ENCODE measurements around the gene RTL10.

RTL10 gene

DNA sequence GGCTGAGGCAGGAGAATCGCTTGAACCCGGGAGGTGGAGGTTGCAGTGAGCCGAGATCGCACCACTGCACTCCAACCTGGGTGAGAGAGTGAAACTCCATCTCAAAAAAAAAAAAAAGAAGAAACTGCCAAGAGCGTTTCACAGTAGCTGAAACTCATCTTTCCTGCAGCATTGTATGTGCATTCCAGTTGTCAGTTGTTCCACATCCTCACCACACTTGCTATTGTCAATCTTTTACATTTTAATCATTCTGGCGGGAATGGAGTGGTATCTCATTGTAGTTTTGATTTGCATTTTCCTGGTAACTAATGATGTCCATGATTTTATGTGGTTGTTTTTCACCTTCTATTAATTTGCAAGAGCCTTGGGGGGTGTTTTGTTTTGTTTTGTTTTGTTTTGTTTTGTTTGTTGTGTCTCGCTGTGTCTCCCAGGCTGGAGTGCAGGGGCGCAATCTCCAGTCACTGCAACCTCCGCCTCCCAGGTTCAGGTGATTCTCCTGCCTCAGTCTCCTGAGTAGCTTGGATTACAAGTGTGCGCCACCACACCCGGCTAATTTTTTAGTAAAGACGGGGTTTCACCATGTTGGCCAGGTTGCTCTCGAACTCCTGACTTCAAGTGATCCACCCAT lies 8.1 kb upstream of the RTL10 start:
- no peak for DNase-seq (ENCODE audit: low read depth in 2 of 2)

DNA sequence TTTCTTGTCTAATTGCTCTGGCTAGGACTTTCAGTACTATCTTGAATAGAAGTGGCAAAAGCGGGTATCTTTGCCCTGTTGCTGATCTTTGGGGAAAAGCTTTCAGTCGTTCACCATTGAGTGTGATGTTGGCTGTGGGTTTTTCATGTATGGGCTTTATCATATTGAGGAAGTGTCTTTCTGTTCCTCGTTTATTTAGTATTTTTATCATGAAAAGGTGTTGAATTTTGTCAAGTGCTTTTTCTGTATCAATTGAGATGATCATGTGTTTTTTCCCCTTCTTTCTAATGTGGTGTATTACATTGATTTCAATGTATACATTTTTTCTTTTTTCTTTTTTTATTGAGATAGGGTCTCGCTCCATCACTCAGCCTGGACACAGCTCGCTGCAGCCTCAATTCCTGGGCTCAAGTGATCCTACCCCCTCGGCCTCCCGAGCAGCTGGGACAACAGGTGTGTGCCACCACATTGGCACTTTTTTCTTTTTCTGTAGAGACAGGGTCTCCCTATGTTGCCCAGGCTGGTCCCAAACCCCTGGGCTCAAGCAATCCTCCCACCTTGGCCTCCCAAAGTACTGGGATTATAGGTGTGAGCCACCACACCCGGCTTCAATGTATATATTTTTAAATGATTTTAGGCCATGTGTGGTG lies 5.3 kb upstream of the RTL10 start:
- no peak for DNase-seq (ENCODE audit: low read depth in 2 of 2)

DNA sequence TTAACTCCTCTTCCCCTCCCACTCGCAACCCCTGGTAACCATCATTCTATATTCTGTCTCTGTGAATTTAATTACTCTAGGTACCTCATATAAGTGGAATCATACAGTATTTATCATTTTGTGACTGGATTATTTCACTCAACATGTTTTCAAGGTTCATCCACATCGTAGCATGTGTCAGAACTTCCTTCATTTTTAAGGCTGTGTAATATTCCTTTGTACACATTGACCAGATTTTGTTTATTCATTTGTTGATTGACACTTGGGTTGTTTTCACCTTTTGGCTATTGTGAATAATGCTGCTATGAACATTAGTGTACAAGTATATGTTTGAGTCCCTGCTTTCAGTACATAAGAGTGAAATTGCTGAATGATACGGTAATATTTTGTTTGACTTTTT lies 2.7 kb upstream of the RTL10 start:
- no peak for DNase-seq (ENCODE audit: low read depth in 2 of 2)

DNA sequence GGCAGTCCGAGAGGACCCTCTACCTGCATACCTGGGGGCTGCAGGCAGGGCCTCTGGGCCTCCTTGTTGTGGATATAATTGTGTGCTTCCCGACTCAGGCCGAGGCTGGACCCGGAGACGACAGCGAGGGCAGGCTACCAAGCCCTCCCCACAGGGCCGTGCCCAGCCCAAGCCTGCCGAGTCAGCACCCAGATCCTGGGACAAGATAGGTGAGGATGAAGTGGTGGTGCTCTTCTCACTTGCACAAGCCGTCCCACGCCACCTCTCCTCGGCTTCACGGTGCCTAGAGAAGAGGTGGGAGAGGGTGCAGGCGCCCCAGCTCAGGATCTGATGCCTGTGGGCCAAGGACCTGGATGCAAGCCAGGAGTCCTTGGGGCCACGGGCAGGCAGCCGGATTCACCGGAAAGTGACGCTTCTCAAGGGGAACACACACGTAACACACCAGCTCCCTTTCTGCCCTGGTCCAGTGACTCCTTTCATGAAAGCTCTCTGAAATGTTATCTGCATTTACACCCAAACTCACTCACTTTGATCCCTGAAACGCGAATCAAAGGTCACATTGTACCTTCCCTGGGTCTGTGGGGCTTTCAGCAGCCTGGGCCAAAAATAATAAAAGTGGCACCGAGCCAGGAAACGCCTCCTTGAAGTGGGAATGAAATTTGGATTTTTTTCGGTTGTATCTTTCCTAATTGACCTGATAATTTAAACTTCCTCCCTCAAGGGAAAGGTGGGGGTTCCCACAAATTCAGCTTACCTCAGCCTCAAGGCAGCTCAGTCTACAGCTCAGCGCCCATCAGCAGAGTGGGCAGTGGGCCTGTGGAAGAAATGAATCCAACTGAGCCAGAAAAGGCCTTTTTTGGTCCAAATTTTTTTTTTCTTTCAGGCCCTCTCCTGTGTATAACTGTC lies 1.1 kb upstream of the RTL10 start:
- no peak for DNase-seq (ENCODE audit: low read depth in 2 of 2)

DNA sequence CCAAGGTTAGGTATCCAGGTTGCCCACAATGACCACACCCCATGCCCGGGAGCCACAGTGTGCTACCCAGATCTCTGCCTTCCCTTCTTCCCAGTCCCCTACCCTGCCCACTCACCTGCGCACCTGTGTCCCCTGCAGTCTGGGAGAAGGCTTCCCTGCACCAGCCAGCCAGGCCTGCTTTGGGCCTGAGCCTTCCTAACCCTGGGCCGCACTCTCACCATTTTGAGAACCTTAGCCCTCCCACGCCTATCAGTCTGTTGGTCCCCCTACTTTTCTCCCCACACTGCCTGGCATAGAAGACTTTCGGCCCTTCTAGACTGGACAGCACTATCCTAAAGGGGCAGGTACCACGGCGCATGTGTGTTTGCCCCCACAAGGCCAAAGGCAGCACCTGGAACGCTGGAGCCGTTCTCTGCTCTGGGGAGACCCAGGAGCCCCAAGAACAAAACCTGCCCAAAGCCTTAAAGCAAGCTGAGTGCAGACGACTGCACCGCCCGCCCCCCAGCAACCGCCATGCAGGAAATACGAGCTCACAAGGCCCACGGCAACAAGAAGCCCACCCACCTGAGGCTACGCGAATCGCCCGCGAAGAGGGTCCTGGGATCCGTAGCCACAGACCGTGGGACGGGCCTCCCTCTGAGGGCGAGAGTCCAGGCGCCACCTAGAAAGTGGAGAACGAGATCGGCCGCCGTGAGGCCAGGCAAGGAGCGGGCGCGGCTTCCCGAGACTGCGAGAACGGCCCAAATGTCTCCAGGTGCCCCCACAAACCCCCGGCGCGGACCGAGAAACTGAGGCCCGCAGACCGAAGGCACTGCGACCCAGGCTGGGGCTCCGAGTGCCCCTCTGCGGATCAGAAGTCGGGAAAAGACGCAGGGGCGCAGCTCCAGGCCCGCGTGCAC lies 546 bp downstream of the RTL10 start:
- no peak for DNase-seq (ENCODE audit: low read depth in 2 of 2)

DNA sequence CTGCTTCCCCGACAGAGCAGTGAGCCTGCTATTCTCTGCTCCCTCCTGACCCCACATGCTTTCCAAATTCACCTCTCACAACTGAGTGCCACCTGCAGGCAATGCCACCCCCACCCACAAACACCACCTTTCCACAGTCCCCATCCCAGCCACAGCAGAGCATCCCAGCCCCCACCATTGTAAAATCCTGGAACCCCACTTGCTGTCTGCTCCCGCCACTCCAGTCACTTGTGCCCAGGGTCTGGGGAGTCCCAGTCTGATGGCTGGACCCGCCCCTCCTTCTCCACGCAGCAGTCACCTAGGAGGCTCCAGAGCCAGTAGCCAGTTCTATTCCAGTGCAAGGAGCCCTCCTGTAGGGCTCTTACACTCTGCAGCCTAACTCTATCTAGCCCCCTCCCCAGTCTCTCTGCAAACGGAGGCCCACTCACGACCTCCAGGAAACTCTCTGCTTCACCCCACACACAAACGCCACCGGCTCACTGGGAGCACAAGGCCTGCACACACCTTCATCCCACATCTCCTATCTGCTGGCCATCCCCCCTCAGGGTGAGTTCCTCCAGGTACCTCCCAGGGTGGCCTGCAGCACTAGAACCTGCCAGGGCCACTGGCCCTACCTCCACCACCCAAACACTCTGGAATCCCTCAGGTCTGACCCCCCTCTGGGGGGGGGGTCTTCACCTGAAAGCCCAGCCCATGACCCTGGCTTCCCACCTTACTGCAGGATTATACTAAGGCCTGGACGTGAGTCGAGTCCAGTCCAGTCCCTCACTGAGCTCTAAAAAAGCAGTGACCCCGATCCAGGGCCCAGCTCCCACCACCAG lies 1.4 kb downstream of the RTL10 start:
- DNase-seq (ENCODE audit: low read depth in 2 of 2), result no peak

DNA sequence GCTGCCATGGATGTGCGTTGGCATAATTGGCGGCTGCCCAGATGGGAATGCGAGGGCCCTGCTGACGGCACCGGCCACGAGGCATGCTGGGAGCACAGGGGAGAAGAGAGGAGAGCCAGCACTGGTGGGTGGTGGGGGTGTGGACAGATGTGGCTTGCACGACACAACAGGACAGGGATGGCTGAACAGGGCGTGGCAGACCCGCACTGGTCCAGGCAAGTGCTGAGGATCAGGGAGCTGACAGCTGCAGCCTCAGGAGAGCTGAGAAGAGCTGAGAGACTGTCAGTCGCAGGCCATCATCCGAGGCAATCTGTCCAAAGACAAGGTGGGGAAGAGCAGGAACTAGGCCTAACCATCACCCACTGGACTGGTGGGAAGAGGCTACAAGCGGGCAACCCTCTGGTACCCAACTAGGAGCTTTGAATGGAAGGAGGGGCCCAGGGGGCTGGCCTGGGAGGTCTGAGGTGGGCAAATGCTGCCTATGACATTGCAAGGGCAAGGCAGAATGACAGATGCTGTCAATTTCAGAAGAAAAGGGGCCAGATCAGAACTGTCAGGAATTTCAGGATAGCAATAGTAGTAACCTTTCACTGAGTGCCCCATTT lies 2.4 kb downstream of the RTL10 start:
- no peak for DNase-seq (ENCODE audit: low read depth in 2 of 2)

DNA sequence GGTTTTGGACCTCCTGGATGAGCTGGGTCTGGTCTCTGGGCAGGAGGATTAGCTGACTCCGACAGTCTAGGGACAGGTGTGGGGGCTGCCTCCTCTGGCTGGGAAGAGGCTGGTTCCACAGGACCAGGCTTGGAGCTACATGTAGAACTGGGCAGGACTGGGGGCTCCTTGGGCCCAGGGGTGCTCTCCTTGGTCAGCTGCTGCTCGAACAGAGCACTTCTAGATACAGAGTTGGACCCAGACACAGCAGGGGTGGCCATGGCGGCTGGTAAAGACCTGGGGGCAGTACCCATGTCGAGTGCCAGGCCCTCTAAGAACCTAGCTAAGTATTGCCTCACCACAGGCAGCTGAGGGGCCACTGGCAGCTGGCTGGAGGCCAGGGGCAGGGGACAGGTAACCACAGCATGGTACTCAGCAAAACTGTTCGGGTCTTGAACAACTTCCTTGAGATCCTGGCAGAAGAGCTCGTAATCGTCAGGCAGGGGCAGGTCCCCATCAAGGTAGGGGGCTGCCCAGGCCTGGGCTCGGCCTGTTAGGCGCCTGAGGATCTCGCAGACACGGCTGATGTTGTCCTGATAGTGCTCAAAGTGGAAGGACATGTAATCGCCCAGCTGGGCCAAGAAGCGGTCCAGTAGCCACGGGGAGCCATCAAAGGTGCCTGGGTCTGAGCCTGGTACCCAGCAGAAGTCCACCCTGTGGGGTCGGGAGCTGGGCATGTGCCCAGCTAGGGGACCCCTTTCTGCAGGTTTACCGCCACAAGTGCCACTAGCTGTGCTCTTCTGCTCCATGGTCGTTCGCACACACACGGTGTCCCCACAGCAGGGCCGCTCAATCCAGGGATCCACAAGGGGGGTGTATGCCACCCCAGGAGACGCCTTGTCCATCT lies 3.1 kb downstream of the RTL10 start:
- no peak for DNase-seq (ENCODE audit: low read depth in 2 of 2)

DNA sequence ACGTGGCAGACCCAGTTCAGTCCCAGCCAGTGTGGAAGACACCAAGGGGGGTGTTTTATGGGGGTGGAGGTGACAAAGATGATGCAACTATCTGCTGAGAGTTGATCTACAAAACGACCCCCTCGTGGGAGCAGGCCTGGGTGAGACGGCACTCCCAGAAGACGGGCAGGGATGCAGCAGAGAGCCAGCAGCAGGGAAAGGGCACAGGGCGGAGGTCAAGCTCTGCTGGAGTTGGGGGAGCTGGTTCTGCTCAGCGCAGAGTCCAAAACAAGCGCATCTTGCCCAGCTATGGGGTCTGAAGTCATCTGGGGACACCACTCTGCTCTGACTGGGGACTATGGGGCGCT lies 3.9 kb downstream of the RTL10 start:
- no peak for DNase-seq (ENCODE audit: low read depth in 2 of 2)

DNA sequence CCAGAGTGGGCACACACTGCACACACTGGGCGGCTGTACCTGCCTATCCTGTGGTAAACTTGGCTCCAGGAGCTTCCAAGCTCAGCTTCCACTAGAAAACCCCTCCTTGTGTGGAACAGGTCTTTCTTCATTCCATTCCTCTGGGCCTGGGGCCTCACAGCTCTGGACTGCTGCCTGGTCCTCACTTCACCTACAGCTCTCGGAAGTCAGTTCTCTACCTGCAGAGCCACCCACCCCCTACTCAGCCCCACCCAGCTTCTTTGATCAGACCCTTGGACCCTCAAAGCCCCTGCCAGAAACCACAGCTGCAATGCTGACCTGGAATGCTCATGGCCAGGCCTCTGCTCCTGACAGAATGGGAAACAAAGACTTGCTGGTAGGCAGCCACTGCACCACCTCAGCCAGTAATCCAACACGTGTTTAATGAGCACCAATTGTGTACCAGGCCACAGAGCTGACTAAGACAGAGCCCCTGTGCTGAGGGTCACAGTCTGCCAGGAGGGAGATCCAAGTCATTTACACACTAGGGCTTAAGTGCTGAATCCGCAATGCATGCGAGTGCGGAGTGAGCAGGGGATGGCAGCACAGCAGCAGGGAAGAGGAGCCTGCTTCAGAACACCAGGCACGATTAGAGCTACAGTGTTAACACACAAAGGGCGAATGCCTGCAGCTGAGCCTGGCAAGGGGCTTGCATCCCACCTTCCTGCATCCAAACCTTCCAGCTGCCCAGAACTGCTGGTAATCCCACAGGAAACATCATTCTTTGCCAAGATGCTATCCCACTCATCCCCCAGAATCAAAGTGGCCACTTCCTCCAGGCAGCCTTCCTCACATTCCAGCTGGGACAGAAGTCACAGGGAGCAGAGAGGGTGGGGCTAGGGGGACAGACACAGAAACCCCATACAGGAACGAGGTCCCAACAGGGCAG lies 4.6 kb downstream of the RTL10 start:
- no peak for DNase-seq (ENCODE audit: low read depth in 2 of 2)

DNA sequence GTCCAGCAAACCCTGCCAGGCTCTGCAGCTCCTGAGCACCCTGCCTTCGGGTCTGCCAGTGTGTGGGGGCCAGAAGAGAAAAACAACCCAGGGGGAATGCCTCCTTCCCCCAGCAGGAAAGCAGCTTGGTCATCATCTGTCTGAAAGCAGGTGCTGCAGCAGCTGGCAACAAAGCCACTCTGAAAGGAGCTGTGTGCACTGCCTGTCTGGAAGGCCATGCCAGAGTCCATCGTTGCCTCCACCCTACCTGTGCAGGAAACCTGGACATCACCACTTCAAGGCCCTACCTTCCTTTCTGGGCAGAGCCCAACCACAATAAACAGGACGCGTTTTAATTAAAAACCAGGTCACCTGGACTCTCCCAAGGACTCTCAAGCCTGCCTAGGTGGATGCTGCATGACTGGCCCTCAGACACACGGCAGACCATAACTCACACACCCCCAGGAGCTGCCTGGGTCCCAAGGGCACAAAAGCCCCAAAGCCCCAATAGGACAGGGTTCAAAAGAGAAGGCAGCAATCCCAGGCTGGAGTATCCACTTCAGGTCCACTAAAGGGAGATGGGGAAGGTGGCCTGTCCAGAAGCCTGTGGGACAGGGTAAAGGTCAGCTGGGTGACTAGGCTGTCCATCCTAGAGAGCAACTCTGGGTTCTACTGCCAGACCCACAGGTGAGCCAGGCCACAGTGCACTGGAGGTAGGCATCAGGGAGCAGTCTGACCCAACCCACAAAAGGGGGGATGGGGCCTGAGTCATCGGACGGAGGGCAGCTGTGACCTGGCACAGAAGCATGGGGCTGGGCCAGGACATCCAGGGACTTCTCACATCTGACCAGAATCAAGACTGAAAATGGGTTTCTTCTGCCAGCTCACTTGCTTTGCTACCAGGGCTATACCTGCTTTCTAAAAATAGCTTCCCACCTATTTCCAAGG lies 6.1 kb downstream of the RTL10 start:
- no peak for DNase-seq (ENCODE audit: low read depth in 2 of 2)

DNA sequence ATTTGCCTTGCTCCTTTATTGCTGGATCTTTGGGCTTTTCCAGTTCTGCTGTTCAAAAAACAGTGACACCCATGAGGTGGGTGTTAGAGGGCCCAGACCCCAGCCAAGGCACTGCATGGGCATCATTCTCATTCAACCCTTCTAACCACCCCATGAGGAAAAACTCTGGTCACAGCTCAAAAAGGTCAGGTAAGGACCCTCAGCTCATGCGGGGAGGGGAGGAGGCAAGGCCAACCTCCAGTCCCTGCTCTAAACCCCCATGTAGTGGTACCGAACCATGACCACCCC lies 7.4 kb downstream of the RTL10 start:
- no peak for DNase-seq (ENCODE audit: low read depth in 2 of 2)

DNA sequence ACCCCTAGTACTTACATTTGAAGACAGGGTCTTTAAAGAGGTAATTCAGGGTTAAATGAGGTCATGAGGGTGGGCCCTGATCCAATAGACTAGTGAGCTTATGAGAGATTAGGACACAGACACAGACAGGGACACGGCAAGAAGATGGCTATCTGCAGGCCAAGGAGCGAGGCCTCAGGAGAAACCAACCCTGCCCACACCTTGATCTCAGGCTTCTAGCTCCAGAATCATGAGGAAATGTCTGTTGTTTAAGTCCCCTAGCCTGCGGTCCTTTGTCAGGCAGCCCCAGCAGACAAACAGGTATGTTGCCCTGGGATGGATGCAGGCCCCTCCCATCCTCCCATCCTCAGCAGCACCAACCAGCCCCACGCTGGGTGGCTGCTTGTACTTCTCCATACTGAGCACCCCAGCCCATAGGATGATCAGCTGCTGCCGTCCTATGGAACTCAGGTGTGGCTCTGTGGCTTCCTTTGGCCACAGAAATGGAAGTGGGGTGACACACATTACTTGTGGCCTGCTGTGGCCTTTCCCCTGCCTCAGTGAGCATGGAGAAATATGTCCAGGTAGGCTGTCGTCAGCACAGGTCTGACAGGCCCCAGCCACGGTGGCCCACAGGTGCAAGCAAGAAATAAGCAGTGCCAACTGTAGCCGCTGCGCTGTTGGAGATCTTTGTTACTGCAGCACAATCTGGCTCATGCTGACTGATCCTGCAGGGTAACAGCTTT lies 7.9 kb downstream of the RTL10 start:
- DNase-seq (ENCODE audit: low read depth in 2 of 2), result no peak

DNA sequence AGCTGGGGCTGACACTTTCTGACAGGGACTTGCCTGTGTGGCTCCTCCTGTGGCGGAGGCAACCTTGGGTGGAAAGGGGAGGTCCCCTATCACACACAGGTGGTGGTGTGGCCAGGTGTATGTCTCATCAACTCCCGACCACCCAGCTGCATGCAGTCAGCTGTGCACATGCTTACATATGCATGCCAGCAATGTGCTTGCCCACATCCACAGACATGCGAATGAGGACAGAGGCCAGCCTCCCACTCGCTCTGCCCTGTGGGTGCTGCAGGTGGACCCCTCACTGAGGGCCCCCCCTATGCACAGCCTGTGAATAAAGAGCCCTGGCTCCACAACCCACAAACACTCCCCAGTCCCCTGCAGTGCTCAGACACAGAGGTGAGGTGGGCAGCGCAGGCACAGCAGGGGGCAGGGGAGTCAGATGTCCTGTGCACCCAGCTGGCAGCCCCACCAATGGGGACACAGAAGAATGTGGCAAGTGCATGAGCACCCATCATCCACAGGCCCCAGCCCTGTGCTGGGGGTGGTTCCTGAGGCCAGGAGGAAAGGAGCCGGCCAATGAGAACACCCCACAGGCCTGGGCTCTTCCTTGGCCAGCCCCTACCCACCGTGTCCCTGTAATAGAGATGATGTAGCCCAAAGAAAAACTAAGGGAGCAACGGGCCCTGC lies 9.5 kb downstream of the RTL10 start:
- no peak for DNase-seq (ENCODE audit: low read depth in 2 of 2)

DNA sequence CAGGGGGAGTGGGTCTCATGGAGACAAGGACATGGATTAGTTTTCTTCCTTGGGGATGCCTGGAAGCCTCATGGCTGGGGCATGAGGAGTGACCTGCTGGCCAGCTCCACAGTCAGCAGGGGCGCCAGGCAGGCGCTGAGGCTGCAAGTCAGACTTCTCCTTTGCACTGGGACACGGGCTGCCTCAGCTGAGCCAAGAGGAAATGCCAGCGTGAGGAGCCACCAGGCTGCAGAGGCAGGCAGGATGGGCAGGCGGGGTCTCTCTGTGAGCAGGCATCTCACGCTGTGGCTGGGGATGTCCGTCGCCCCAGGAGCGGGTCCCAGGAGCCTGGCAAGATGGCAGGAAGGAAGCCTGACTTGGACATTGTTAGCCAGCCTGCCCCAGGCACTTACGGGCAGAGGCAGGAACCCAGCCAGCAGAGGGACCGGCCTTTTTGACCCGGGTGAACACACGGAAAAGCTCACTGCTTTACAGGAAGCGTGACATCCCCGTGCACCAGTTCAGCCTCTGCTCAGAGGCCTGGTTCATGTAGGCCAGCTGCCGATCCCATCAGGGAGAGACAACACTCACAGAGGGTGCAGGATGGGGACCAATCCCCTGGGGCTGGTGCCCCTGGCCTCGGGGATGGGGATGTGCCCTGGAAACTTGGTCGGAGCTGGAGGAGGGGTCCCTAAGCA lies 10.2 kb downstream of the RTL10 start:
- no peak for DNase-seq (ENCODE audit: low read depth in 2 of 2)

DNA sequence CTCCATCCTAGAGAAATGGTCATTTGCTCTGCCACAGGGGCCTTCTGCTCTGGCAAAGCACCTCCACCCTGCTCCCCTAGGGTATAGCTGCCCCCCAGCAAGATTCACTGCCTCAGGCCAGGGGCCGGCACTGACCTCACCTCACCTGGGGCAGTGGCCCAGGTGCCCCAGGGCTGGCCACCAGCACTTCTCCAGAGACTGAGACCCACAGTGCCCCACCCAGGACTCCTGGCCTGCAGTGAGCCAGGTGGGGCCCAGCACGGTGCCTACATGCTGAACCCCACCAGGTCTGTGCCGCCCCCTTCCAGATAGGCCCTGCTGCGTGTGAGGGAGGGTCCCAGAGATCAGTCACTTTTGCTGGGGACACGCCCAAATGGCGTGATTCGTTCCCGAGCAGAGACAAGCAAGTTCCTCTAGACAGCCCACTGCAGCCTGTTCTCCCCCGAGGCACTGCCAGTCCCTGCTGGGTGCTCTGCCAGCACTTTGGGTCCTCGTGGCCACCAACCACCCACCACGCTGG lies 10.8 kb downstream of the RTL10 start:
- DNase-seq (ENCODE audit: low read depth in 2 of 2), result no peak
